Kasumi-1 (cell line): ENCODE data around the gene SUSD4.

Experiments used
- DNase-seq, 2 experiments: peaks; one replicate each; lab custom pipeline; 2025; lab: John Stamatoyannopoulos, UW

The SUSD4 gene

DNA sequence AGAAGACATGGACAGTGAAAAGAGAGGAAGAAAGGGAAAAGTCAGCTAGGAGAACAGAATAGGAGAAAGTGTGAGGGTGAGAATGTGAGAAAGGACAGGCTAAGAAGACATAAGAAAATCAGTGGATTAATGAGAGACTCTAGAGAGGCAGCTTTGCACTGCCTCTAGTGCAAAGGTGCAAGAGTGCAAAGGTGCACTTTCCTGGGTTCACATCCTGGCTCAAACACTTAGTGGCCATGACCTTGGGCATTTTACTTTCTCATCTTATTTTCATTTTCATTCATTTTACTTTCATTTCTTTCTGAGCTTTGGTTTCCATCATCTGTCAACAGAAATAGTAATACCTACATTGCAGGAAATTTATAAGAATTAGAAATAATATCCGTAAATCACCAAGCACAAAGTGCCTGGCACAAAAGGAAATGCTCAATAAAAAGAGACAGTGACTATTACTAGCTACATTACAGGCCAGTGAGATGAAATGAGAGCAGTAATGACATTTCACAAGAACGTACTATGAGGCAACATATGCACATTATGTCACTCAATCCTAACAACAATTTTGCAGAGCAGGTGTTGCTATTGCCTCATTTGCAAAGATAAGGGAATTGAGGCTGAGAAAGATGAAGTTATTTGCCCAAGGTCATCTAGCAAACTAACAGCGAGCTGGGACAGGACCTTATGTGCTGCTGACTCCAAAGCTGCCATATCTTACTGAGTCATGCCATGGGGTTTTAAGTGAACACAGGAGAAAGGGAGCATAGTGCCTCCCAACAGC is 113.9 kb downstream of the SUSD4 start:
- DNase-seq: no peak

DNA sequence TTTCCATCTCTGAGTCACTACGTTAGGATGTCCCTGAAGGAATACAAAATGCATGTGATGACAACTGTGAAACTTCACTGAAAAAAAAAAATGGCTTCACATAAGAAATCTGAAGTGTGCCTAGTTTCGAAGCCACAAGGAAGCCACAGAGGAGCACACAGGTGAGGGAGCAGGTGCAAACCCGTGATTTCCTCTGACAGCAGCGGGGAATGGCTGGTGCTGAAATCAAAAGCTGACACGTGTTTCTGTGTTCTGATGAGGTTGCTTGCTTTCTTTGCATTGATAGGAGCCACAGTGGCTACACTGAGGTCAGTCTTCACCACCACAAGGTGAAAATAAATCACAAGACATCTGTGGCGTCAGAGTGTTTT is 115.2 kb downstream of the SUSD4 start:
- DNase-seq: no peak

DNA sequence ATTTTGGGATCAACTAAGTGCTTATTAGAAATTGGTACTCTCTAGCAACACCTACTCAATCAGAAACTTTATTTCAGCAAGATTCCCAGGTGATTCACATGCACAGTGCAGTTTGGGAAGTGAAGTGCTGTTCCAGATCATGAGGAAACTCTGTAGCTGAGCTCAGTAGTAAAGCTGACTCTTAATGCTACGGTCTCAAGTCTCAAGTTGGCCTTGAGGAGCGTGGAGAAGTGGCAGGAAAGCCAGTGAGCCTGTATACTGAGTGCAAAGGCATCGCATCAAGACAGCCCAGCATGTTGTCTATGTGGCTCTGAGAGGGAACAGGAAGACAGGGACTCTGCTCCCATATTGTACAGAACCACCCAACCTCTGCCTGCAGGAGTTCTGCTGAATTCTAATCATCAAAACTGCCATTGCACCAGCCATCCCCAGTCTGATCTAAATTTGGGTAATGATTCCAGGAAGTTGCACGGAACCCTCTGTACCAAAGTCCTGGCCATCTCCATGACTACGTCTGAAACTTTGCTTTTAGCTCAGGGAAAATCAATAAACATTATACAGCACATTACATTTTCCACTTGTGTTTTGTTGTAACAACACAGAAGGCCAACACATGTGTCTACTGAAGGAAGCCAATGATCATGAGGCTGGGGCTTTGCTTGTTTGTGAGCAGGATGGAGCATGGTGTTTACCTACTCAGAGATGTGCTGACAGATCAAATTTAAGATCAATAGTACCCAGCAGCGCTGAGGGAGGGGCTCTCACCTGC is 115.8 kb downstream of the SUSD4 start:
- no peak for DNase-seq

DNA sequence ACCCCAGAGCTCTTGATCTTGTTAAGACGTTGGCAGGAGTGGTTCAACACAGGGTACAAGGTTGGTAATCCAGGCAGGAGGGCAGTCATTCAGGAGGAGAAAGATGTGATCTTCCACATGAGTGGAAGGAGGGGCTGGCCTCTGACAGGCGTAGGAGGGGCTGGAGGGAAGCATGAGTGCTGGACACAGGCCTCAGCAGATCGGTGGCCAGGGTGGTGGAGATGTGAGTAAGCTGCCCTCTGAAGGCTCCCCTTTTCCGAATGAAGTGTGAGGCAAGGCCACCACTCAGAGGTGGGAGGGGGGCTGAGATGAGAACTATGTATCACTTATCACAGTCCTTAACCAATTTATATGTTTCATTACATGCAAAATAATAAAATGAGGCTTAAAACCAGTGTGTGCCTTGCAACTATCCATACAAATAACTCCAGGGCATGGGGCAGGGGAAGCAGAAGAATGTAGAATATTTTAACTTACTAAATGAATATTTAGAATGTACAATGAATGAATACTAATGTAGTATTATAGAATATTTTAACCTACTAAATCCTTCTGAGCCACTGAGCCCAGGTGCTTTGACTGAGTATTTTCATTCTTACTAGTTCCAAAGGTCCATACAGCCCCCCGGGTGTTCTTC is 117.4 kb downstream of the SUSD4 start:
- DNase-seq: no peak

DNA sequence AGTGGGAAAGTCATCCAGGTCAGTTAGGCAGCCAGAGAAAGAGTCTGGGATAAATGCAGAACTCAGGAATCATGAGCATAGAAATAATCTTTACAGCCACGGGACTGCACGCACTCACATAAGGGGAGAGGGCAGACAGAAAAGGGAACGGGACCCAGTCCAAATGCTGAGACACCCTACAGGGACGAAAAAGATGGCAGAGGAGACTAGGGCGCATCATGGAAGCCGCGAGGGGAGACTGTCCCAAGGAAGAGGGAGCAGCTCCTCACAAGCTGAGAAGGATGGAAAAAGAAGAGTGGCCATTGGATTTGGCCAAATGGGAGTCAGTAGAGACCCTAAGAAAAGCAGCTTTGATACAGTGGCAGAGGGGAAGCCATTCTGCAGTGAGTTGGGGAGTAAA is 118.0 kb downstream of the SUSD4 start:
- DNase-seq: no peak

DNA sequence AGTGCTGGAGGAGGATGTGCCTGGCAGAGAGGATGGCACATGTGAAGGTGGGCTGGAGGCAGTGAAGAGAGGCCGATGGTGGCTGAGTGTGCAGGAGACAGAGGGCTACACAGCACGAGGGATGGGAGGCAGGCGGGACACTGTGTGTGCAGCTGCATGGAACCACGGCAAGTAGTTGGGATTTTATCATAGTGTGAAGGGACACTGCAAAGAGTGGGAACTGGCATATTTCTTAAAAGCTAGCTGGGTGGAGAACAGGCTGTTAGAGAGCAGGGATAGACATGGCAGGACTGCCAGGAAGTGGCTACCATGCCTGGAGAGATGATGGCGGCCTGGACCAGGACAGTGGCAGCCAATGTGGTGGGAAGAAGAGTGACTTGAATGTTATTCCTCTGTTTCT is 118.6 kb downstream of the SUSD4 start:
- no peak for DNase-seq

DNA sequence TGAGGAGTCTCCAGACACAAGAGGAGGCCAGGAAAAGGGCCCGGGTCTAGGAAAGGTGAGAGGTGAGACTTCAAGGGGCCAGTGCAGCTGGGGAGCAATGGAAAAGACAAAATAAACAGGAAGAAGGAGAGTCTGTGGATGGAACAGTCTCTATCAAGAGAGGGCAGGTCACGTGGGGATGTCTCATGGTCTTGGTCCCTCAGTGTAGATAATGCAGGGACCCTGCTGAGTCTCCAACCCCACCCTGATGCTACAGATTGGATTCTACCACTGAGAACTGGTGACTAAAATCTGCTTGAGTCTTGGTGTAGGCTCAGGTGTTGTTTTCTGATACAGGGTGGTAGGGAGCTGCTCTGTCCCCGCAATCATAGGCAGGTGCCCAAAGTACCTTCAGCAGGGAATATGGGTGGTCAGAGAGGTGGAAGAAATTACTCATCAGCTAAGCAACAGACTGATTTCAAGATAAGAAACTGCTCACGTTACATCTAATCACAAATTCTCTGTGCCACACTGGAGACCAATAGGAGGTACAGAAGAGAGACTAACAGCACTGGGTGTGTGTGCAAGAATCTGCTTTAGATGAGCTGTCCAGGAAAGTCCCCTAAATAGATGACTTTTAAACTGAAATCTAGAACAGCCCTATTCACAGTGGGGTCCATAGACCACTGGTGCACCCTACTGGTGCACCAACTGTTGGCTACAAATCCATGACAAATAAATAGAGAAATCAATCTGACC is 119.4 kb downstream of the SUSD4 start:
- no peak for DNase-seq

DNA sequence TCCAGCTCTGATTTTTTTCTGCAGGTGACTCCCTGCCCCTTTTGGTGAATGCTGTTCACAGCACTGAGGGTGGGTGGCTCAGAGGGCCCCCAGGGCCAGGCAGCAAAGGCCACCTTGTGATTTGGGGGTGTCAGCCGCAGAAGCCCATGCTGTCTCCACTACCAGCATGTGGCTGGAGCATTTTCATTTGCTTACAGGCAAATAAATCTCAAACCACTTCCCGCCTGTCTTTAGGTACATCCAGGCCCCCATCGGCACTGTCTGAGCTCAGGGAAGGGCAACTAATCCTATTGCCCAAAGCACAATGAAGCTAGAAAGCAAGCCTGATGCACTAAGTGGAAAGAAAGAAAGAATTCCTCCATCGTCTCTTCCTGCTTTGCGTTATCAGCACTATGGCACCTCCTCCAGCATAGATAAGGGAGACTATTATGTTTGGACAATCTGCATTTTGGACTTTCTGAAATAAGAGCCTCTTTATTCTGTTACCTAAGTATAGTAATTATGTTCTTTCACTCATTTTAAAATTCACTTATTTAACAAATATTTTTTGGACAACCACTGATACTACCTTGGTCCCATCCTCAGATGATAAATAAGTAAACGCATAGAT is 120.4 kb downstream of the SUSD4 start:
- no peak for DNase-seq

DNA sequence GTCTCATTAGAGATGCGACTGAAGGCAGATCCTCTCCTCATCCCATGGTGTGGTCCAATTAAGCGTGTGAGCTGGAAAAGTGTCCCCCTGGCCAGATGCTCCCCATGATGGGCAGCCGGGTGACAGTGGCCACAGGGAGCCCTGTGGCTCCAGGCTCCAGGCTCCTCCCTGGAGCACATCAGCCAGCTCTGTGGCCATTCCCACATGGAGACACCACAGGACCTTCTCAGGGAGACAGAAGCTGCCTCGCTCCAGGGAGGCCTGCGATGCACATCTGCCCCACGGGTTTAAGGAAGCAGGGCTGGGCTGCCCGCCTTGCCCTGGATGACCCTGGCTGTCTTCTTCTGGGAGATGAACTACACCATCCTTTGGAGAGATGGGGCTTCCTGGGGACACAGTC is 121.0 kb downstream of the SUSD4 start:
- no peak for DNase-seq

DNA sequence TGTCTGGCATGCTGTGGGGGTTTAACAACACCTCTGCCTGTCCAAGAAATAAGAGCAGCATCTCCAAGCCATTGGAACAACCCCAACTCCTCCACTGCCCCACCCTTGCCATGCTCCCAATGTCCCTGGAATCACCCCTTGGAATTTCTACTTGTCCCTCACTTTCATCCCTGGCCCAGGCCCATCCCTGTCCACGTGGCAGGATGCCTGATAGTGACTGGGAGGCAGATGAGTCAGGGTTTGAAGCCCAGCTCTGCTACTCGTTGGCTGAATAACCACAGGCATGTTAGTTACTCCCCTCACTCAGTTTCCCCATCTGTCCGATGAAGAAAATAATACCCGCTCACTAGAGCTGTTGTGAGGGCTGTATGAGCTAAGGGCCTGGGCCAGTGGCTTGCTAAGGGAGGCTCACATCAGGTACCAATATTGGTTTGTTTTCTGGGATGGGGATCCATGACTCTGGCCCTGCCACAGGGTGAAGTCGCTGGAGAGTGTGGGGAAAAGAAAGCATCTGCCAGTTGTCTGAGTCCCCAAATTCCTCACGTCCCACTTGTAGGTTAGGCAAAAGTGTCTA is 121.5 kb downstream of the SUSD4 start:
- DNase-seq: no peak

DNA sequence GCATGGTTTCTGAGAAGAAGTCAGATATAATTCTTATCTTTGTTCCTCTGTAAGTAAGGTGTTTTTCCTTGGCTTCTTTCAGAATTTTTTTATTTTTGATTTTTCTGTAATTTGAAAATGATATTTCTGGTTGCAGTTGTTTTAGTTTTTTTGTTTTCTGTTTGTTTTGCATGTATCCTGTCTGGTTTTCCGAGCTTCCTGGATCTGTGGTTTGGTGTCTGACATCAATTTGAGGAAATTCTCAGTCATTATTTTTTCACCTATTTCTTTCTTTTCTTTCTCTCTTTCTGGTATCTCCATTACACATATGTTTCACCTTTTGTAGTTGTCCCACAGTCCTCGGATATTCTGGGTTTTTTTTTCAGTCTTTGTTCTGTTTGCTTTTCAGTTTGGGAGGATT is 123.9 kb downstream of the SUSD4 start:
- no peak for DNase-seq

DNA sequence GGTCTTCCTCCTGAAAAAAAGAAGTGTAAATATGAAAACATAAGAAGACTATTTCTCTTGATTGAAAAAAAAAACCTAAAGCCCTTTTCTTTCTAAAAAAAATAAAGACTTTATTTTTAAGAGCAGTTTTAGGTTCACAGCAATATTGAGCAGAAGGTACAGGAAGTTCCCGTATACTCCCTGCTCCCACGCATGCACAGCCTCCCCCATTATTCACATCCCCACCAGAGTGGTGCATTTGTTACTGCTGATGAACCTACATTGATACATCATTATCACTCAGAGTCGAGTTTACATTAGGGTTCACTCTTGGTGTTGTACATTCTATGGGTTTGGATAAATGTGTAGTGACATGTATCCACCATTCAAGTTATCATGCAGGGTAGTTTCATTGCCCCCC is 128.9 kb downstream of the SUSD4 start:
- DNase-seq: no peak

DNA sequence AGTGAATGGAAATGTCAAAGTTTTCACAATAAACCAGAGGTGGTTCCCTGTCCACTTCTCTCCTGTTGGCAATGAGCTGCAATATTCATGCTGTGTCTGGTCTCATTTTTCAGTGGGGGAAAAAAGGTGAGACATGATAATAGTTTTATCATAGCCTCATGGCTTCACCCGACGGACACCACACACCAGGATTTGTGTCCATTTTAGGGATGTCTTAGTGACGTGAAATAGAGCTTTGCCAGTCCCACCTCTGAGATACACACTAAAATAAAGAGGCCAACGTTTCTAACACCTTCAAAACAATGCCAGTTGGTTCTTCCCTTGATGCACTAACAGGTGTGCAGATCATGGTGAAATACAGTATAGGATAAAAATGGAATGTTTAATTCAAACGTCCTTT is 129.4 kb downstream of the SUSD4 start:
- DNase-seq: no peak

DNA sequence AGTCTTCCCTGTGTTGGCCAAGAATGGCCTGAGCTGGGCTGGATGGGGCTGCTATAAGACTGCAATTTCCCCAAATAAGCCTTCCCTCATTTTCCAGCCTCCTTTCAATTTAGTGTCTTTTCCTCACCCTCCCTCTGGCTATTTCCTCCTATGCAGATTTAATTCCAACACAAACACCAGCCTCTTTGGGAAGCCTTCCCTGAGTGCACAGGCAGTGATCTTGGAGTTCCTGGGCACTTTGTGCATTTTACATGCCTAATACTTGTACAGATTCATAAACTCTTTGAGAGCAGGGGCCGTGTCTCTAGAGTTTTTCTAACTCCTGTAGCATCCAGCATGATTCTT is 129.8 kb downstream of the SUSD4 start:
- DNase-seq: no peak

DNA sequence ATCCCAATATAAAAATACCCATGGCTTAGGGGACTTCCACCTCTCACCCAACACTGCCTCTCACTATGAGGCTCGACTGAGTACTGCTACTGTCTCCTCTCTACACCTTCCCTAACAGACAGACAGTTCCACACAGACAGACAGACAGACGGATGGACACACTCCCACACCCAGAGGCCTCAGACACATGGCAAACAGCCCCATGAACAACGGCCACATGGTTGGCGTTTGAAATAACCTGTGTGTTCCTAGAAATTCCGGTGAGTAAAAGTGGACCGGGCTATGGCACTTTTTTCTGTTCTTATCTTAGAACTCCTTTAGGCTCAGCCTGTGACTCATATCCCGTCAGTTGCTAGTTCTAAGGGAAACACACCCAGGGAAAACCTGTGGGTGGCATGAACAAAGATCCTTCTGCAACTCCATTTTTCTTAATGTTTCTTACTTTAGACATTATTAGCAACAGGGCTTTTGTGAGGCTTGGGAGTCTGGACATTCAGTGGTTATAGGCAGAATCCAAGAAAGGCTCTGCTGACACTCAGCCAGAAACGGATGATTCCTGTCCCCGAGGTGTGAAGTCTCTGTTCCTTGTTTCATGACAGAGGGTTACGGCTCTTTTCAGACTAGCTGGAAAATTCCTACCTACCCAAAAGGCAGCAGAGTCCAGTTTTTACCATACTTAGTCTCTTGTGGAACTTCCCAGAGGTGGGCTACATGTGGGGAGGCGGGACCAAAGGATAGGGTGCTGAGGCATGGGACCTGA is 130.4 kb downstream of the SUSD4 start:
- DNase-seq: no peak

DNA sequence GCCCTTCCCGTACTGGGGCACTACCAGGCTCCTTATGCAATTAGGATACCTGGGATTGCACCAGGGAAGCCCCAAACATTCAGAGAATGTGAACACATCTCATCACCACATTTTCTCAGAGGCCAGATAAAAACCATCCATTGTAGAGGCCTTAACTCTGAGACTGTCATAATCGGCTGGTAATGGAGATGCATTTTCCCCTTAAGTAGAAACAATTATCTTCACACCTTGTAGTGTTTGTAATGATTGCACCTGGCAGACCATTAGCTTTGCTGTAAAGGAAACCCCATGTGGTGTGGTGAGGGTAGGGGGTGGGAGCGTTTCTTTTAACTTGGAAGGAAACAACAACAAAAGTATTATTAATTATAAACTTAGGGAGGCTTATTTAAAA is 131.0 kb downstream of the SUSD4 start:
- DNase-seq: no peak

DNA sequence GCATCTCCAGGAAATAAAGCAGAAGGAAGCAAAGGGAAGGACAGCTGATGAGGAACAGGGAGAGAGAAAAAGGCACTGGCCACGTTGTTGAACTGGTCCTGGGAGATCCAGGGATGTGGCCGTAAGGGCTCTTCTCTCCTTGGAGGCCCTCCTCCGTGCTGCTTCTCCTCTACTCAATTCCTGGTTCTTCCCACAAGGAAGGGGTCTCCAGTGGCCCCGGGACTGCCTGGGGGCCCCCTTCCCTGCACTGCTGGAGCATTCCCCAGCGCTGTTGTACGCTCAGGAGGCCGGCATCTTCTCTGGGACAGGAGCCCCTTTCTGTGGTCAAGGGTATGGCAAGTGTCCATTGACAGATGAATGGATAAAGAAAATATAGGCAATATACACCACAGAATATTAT is 132.4 kb downstream of the SUSD4 start:
- no peak for DNase-seq

DNA sequence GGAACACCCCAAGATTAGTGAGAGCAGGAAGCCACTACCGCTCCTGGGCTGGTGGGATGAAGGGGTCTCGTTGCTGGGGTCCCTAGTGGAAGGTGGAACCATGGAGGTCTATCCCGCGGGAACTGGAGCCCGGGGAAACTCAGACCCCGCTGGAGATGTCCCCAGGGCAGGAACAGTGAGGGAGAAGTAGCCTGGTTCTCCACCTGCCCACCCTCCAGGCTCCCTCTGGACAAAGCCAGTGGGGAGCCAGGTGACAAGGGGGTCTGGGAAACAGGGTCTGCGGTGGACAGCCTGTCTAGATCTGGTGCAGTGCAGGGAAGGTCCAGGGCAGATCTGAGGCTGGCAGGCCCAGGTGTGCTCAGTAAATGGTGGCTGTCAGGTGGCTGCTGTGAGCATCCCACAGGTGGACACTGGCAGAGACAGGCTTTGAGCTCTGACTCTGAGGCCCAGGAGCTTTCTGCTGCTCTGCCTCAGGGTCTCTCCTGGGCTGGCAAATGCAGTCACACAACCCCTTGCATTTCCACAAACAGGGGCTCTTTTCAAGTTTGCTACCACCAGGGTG is 132.9 kb downstream of the SUSD4 start:
- DNase-seq: no peak

DNA sequence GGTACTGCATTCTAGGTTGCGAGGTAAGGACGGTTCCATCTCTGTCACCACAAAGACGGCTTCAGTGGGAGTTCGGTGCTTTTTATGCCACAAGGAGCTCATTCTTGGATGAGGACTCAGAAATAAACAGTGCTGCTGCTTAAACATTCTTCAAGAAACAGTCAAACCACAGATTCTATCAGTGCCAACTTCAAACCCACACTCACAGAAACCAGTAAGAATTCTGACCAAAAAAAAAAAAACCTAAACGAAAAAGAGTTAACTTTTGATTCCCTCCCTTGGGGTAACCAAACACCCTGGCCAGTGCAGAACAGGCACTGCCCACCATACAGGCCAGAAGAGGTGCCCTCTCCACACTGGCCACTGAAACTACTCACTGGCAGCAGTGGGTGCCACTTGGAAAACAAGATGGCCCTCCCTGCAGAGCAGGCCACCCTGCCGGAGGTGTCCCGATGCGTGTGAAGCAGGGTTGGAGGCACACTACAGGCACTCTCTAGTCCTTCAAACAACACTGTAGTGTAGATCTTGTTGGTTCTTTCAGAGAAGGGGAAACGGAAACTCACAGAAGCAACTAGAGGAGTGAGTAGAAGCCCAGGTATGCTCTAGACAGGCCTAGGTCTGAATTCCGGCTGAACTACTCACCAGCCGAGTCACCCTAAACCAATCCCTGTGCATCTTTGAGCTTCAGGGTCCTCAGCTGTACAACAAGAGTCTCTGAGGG is 133.7 kb downstream of the SUSD4 start:
- DNase-seq: no peak

DNA sequence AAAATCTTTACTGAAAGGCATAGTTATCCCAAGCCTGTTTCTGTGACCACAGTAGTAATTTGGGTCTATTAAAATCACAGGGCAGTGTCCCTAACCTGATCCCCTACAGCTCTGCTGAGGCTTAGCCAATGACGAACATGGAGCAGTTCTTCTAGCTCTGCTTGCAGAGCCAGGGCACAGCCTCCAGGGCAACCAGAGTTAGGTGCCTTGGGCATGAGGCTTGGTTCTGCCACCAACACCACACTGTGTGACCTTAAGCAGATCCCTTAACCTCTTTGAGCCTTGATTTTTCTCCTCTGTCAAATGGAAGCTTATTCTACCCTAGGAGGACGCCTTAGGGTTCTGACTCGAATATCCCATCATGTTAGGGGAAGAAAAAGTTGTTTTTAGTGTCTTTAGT is 134.2 kb downstream of the SUSD4 start:
- DNase-seq: no peak
